Hematopoietic multipotent progenitor cell treated with erythropoietin and hydrocortisone succinate and interleukin-3 and kit ligand, for 15 days (in vitro differentiated cells): ENCODE data around the gene ZNF775.
"Not testable (repeated sequence)": the region's sequence is repeated elsewhere in the genome, so short reads cannot be mapped to it uniquely, and the experiment has no call there.

ENCODE experiments used
- DNase-seq: peaks from one replicate; pipeline ENCODE4 v3.0.0-alpha.2; 2015; ENCODE audit warnings: low spot score

Gene ZNF775

GRCh38 chr7:150382123-150382843 lies 3.2 kb downstream of the ZNF775 start:
- DNase-seq: no peak

DNA sequence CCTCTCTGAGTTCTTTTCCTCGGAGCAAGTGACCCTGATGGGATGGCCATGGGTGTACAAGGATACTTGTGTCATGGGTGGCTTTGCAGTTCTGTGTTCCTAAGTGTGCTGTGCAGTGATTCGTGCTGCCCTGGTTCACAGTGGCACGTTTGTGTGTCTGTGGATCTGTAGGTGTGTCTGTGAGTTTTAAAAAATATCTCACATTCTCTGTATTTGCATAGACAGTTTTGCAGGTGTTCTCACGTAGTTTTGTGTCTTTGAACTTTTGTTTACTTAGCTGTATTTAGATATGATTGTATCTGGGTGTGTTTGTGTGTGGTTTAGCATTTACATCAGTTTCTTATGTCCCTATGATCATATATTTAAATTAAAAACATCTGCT lies 3.7 kb downstream of the ZNF775 start:
- DNase-seq: no peak

- DNase-seq: no peak
Observed at GRCh38 chr7:150383710-150384397, 4.7 kb downstream of the ZNF775 start.

DNA sequence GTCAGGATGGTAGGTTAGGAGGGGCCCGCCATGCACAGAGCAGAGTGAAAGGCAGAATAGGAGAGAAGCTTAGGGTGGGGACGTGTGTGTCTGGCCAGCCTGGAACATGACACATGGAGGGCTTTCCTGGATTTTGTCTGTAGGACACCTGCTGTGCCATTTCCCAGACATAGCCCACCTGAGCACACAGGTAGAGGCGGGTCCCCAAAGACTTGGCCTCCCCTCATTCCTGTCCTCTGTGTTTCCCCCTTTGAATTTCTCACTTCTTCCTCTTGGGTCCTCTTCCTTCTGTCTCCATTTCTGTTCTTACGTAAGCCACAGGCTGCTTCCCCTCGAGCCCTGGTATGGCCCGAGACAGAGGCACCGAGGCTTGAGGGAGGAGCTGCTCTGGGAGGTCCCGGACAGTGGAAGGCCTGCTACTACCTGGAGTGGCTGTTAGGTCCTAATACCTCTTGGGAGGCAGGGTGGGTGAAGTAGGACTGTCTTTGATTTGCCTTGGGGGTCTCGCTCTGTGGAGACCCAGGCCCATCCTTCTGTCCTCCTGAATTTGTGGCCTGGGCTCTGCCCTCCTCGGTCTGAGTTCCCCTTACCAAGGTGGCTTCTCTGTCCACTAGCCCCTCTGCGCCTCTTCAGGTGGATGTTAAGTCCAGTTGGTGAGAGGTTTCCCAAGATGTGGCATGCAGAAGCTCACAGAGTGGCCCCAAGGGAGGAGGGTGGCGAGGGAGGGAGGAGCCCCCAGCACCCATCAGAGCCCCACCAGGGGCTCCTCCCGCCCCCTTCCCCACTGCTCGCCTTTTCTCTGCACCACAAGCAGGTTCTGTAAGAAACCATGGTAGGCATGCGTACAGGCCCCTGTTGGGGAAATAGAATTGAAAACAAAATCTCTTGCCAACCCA lies 5.5 kb downstream of the ZNF775 start:
- DNase-seq: no peak

DNA sequence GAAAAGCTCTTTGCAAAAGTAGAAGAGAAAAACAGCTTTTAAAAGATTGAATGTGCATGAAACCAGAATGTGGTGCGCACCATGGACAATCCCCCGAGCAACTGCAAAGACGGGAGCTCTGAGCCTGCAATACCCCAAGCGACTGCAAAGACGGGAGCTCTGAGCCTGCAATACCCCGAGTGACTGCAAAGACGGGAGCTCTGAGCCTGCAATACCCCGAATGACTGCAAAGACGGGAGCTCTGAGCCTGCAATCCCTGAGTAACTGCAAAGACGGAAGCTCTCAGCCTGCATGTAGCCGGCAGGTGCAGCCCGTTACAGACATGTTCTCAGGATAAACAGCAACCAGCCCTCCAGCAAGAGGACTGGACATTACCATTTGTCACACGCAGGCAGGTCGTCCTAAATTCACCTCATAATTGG lies 6.2 kb downstream of the ZNF775 start:
- no peak for DNase-seq

DNA sequence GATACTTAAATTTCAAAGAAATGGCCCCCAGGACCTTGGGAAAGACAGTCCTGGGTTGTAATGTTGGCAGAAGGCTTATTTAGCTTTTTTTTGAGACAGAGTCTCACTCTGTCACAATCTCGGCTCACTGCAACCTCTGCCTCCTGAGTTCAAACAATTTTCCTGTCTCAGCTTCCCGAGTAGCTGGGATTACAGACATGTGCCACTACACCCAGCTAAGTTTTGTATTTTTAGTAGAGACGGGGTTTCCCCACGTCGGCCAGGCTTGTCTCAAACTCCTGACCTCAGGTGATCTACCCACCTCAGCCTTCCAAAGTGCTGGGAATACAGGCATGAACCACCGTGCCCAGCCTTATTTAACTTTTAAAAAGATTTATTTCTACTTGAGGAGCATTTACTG lies 6.8 kb downstream of the ZNF775 start:
- not testable (repeated sequence) for DNase-seq

DNA sequence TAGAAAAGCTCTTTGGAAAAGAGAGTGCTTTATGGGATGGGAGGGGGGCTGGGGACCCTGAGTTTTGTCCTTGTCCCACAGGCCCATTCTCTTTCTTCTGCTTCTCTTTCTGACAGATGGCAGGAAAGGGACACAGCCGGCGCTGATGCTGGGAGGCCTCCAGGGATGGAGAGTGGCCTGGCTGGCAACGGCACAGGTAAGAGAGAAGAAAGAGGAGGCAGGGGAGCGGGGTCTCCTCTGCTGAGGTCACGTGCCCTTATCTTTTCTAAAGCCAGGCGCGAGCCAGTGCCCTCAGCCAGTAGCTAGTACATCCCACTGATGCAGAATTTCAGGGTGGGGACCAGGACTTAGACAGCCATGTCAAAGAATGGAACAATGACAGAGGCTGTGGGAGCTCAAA lies 9.2 kb downstream of the ZNF775 start:
- no peak for DNase-seq

- no peak for DNase-seq
Observed at GRCh38 chr7:150388709-150389531, 9.8 kb downstream of the ZNF775 start.

DNA sequence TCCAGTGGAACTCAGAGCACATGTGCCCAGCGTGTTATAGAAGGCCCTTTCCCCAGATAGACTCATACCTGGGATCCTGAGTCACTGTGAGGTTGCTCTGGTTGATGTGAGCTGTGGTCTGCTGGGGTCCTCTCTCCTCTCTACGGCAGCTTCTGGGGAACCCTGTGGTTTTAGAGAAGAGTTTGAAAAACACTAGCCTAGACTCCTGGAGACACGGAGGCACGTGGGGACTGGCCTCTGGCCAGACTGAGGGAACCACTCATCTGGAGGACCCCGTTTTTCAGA lies 10.3 kb downstream of the ZNF775 start:
- DNase-seq: no peak

GRCh38 chr7:150390205-150390604 lies 11.1 kb downstream of the ZNF775 start:
- no peak for DNase-seq

DNA sequence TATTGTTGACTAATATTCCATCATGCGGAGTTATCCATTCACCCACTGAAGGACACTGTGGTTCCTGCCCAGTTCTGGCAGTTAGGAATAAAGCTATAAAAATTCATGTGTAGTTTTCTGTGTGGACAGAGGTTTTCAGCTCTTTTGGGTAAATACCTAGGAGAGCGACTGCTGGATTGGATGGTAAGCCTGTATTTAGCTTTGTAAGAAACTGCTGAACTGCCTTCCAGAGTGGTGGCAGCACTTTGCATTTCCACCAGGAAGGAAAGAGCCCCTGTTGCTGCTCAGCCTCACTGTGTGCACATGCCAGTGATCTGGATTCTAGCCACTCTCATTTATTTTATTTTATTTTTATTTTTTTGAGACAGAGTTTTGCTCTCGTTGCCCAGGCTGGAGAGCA lies 14.2 kb downstream of the ZNF775 start:
- DNase-seq: no peak

- DNase-seq: no peak
Observed at GRCh38 chr7:150396426-150396825, 17.3 kb downstream of the ZNF775 start.

DNA sequence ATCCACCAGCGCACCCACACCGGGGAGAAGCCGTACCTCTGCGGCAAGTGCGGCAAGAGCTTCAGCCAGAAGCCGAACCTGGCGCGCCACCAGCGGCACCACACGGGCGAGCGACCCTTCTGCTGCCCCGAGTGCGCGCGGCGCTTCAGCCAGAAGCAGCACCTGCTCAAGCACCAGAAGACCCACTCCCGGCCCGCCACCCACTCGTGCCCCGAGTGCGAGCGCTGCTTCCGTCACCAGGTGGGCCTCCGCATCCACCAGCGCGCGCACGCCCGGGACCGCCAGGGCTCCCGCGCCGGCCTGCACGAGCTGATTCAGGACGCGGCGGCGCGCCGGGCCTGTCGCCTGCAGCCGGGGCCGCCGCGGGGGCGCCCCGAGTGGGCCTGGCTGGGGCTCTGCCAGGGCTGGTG lies 17.7 kb downstream of the ZNF775 start:
- DNase-seq: no peak

GRCh38 chr7:150397346-150398107 lies 18.4 kb downstream of the ZNF775 start:
- no peak for DNase-seq

DNA sequence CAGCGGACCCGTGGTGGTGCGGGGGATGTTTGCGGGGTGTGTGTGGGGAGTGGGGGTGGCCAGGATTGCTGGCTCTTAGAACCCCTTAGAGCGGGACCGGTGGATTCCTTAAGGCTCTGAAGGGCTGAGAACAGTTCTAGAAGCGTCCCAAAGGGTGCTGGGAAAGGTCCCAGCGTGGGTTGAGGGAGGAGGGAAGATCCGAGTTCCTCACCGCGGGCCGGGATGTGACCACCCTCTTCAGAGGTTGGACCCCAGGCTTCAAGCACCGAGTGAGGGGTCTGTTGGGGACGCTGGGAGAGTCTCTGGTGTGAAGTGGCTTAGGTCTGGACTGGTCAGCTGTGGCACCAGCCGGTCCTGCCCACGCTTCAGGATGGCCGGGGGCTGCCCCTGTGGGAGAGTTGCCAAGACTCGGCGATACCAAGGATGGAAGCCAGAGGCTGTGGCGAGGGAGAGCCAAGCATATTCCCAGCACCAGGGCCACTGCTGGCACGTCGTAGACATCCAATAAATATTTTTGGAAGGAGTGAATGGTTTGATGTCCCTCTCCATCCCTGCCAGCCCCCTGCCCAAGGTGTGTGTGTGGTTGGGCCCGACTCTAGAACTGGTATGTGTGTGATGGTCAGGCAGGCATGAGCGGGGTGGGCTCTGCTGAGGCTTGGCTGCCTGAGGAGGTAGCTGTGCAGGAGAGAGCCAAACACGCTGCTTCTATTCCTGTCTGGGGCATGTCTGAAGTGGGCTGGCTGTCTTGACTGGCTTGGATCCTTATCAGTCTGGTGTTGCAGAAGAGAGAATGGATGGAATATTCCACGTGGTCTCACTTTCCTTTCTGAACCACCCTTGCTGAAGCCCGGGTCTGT lies 19.2 kb downstream of the ZNF775 start:
- no peak for DNase-seq

GRCh38 chr7:150398965-150399320 lies 19.8 kb downstream of the ZNF775 start:
- DNase-seq: no peak

- no peak for DNase-seq
Observed at GRCh38 chr7:150399421-150400007, 20.4 kb downstream of the ZNF775 start.

DNA sequence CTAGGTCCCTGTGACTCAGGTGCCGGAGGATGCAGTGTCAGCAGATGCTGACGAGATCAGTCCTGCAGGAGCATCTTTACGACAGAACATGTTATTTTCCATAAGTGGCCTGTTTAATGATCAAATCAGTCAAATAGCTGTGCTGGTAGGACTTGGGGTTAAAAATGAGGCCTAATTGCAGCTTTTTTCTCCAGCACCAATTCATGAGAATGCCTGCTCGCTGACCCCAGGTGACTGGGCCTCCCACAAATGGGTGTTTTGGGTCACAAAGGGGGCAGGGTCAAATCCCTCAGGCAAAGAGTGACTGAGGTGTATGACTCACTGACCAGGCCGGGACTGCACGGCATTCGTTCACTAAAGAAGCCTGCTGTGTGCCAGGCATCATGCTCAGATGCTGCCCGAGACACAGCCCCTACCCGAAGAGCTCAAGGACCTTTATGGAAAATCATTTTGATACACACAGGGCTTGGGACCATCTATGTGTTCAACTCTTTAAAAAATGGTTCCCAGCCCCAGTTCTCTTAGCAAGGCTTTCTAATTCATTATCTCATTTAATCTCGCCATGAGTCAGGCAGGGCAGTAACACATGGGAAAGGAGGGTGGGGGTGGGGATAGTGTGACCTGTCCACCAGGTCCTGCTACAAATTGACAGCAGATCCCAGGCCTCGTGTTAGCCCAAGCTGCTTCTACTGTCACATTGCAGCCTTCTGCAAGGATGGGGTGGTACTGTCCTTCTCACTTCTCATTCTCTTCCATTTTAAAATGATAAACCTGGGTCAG lies 21.1 kb downstream of the ZNF775 start:
- DNase-seq: peak; percentile 12

DNA sequence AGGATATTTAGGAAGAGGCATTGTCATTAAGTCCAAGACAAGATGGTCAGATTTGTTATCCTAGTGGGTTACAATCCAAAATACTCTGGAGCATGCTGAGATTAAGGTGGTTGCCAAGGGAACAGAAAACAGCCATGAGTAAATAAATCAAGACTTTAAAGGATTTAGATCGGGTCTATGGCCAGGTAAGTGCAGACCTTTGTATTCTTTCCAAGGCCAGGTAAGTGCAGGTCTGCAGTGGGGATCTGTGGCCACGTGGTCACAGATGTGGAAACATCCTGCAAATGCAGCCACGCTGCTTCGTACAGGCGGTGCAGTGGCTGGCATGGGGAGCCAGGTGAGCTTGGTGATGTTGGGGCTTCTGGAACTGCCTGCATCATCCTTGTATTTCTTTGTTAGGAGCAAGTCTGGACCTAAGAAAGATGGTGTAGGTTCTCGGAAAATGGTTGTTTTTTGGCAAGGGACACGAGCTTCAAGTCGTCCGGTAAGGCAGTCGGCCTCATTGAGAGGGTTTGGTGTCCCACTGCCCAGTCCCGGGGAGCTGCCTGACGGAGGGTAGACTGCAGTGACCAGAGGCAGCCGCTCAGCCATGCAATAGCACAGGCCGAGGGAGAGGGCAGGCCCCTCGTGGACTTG lies 21.8 kb downstream of the ZNF775 start:
- DNase-seq: no peak
